Tibial nerve (tissue), 4 donors: ENCODE results near the gene COPE.

Source experiments
- EP300 ChIP-seq, 2 donors: sonication (generic); formaldehyde crosslinking; IDR thresholded peaks; one replicate each; pipeline ENCODE4 v1.6.1; 2017; ENCODE audit warnings: antibody characterized with exemption in 2 of 2, mild to moderate bottlenecking in 1 of 2
- POLR2A ChIP-seq, 2 donors: fragments of 450-650 bp; IDR thresholded peaks; one replicate each; pipeline ENCODE4 v1.6.1; 2017; ENCODE audit warnings: antibody characterized with exemption in 2 of 2, mild to moderate bottlenecking in 2 of 2, moderate library complexity in 2 of 2
- TF ChIP-seq, protein P1 (sequence below), 5 experiments: fragments of 200-600 bp in 3 of 5; fragments of 450-650 bp in 2 of 5; sonication (generic) in 3 of 5; IDR thresholded peaks; one replicate each; pipeline ENCODE4 v1.5.1; 2016 to 2019; ENCODE audit warnings: antibody characterized with exemption in 5 of 5, mild to moderate bottlenecking in 3 of 5, moderate library complexity in 2 of 5

DNA sequence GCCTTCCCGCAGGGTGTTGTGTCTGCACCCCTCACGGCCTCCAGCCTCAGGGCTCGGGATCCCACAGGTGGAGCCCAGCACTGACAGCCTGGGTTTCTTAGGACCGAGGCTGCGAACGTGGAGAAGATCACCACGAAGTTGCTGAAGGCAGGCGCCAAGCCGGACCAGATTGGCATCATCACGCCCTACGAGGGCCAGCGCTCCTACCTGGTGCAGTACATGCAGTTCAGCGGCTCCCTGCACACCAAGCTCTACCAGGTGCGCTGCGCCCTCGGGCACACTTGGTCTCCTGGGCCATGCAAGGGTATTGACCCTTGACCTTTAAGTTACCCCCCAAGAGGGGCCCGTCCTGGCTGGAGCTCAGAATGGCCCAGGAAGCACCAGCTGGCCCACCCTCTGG lies 58.5 kb downstream of the COPE start:
- no peak for TF ChIP-seq POLR2A (IDR thresholded peaks at IDR 0.05)
- TF ChIP-seq, protein P1, sequence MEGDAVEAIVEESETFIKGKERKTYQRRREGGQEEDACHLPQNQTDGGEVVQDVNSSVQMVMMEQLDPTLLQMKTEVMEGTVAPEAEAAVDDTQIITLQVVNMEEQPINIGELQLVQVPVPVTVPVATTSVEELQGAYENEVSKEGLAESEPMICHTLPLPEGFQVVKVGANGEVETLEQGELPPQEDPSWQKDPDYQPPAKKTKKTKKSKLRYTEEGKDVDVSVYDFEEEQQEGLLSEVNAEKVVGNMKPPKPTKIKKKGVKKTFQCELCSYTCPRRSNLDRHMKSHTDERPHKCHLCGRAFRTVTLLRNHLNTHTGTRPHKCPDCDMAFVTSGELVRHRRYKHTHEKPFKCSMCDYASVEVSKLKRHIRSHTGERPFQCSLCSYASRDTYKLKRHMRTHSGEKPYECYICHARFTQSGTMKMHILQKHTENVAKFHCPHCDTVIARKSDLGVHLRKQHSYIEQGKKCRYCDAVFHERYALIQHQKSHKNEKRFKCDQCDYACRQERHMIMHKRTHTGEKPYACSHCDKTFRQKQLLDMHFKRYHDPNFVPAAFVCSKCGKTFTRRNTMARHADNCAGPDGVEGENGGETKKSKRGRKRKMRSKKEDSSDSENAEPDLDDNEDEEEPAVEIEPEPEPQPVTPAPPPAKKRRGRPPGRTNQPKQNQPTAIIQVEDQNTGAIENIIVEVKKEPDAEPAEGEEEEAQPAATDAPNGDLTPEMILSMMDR (IDR thresholded peaks at IDR 0.05), result no peak
- TF ChIP-seq EP300 (IDR thresholded peaks at IDR 0.05), result no peak
